ENCODE data around the gene KCTD16.

KCTD16 gene

DNA sequence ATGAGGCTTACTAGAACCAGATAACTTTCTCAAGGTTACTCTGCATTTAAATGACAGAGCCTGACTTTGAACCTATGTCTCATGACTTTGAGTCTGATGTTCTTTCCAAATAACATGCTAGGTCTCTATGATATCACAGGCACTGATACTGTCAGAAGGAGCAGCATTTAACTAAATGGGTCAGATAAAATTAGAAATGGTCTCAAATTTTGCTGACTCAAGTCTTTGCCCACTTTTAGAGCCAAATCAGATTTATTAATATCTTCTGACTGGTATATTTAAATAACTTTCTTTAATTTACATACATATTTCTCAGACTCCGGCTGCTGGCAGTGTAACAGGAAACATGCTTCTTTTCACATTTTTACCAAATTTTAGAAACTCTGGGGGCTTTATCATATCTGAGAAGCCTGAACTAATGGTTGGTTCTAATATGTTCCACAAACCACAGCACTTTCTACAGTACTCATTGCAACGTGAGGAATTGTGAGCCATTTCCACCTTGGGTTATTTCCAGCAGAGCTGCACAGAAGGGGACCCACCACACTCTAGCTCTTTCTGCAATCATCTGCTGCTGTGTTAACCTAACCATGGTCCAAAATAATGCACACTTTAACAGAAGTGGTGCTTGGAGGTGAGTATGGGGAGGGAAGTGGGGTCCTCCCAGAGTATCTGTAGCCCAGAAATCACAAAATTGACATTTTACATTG, 79.2 kb downstream of the KCTD16 start:
- no peak for DNase-seq (ENCODE audit: extremely low spot score)
- POLR2A ChIA-PET = no interaction called here
- CTCF ChIA-PET = interaction anchor here (1.2 to 2.0 kb wide), 2 partner anchors 10 to 25 kb away, joined by 3 to 5 read pairs; no protein-coding TSS in a partner anchor
- TF ChIP-seq CTCF (IDR thresholded peaks at IDR 0.05; ENCODE audit: control extremely low read depth, extremely low read depth, low read depth, missing control alignments) = no peak

- ChIA-PET CTCF (no interaction called here), POLR2A (no interaction called here)
- no peak for DNase-seq (ENCODE audit: extremely low spot score)
- TF ChIP-seq CTCF (IDR thresholded peaks at IDR 0.05; ENCODE audit: control extremely low read depth, extremely low read depth, low read depth, missing control alignments) = no peak
Measured at GRCh38 chr5:144254552-144254951, 83.9 kb downstream of the KCTD16 start.

DNA sequence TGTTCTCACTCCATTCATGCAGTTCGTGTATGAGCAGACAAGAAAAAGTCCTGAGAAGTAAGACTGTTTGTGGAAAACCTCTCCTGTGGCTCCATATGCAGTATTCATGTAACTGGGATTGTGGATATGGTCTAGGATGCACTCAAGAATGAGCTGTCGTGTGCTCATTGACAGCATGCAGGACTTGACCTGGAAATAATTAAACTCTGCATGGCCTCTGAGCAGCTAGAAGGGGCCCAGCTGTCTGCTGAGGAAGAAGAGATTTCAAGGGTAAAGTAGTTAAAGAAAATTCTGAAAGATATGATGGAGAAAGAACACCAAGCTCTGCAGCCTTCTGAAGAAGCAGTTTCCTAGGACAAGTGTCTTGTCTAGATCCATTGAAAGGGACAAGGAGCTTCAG, 89.4 kb downstream of the KCTD16 start:
- no peak for TF ChIP-seq CTCF (IDR thresholded peaks at IDR 0.05; ENCODE audit: control extremely low read depth, extremely low read depth, low read depth, missing control alignments)
- DNase-seq (ENCODE audit: extremely low spot score) = no peak
- ChIA-PET POLR2A (no interaction called here), CTCF (interaction anchor here (0.6 to 1.2 kb wide), 2 partner anchors 10 to 1345 kb away, joined by 3 read pairs; no protein-coding TSS in a partner anchor)

- no peak for DNase-seq (ENCODE audit: extremely low spot score)
- TF ChIP-seq CTCF (IDR thresholded peaks at IDR 0.05; ENCODE audit: control extremely low read depth, extremely low read depth, low read depth, missing control alignments) = no peak
- POLR2A ChIA-PET = no interaction called here
- CTCF ChIA-PET = no interaction called here
Measured at GRCh38 chr5:144265643-144266247, 95.1 kb downstream of the KCTD16 start.

DNA sequence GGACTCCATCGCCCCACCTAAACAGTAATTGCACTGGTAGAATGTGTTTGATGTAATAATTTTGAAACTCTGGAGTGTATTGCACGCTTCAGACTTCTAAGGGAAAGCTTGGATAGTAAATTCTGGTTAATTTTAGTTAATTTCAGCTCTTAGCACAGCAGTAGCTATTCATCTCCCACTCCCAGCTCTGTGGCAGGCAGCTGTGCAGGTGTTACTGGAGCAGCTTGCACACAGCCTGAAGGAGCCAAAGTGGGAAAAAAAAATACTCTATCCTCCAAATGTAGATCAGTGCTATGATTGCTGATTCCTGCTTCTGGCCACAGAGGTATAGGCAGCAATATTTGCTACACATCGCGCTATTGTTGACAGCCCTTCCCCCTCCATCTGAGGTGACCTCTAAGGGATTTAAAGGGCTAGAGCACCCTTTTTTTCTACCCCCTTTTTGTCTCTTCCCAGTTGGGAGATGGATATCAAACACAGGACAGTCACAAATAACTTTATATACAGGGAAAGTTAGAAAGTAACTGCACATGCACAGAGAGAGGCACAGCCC, 97.4 kb downstream of the KCTD16 start:
- DNase-seq (ENCODE audit: extremely low spot score) = no peak
- ChIA-PET CTCF (interaction anchor here (1.2 kb wide), 1 partner anchor 16 kb away, joined by 3 read pairs; no protein-coding TSS in a partner anchor), POLR2A (no interaction called here)
- TF ChIP-seq CTCF (IDR thresholded peaks at IDR 0.05; ENCODE audit: control extremely low read depth, extremely low read depth, low read depth, missing control alignments) = no peak

DNA sequence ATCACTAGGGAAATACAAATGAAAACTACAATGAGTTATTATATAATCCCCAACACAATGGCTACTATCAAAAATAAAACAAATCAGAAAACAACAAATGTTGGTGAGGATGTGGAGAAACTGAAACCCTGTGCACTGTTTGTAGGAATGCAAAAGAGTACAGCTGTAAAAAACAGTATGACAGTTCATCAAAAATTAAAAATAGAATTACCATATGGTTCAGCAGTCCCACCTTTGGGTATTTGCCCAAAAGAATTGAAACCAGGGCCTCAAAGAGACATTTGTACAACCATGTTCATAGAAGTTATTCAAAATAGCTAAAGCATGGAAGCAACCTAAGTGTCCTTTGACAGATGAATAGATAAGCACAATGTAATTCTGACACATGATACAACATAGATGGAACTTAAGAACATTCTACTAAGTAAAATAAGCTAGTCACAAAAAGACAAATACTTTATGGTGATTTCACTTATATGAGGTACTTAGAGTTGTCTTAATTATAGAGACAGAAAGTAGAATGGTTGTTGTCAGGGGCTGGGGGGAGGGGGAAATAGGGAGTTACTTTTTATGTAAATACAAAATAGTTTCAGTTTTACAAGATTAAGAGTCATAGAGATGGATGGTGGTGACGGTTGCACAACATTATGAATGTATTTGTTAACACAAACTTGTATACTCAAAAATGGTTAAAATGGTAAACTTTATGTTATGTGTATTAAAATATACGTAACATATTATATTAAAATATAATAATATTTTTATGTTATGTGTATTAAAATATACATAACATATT, 102.8 kb downstream of the KCTD16 start:
- POLR2A ChIA-PET = no interaction called here

More for the DNA sequence above, 102.8 kb downstream of the KCTD16 start:
- TF ChIP-seq CTCF (IDR thresholded peaks at IDR 0.05; ENCODE audit: control extremely low read depth, extremely low read depth, low read depth, missing control alignments) = no peak
- no peak for DNase-seq (ENCODE audit: extremely low spot score)
- CTCF ChIA-PET = interaction anchor here (1.2 kb wide), 1 partner anchor 30 kb away, joined by 4 read pairs; no protein-coding TSS in a partner anchor

Measured in GM10248 (cell line).